Pancreas (tissue), 10 donors: Measurements from ENCODE around the gene CNTN1. TPM values are rescaled to one million over a fixed set of nuclear protein-coding genes. Genes with fewer than 3 reads are reported as not detected.

Experiments
- ATAC-seq, 4 donors: fragments of 200-7000 bp; cut with Tn5 transposase; one replicate each; pipeline versions ENCODE4 v1.8.0 to v1.9.1; 2020; ENCODE audit warnings: mild to moderate bottlenecking in 4 of 4, moderate library complexity in 4 of 4
- DNase-seq, 6 donors: peaks; one replicate each; pipeline ENCODE4 v3.0.0-alpha.2; 2020
- FAIRE-seq: peaks from 2 replicates; lab custom pipeline; 2012; peaks lifted over from hg19 to GRCh38; lab: Jason Lieb, UNC
- H3K27ac ChIP-seq, 4 donors: fragments of 200-600 bp; sonication (generic); 1 replicate in 3 of 4; 2 replicates in 1 of 4; pipeline versions ENCODE4 v1.5.0 to v1.8.0; 2020
- H3K27me3 ChIP-seq, 4 donors: fragments of 200-600 bp; one replicate each; pipeline ENCODE4 v1.8.0; 2021
- H3K36me3 ChIP-seq, 3 donors: fragments of 200-600 bp; sonication (generic) in 1 of 3; one replicate each; pipeline versions ENCODE4 v1.5.0 to v1.8.0; 2020 to 2021
- H3K4me1 ChIP-seq, 3 donors: fragments of 200-600 bp; one replicate each; pipeline ENCODE4 v1.8.0; 2021
- H3K4me3 ChIP-seq, 4 donors: fragments of 200-600 bp; sonication (generic) in 2 of 4; one replicate each; pipeline versions ENCODE4 v1.5.0 to v1.8.0; 2020 to 2021
- H3K9me3 ChIP-seq, 4 donors: fragments of 200-600 bp; one replicate each; pipeline ENCODE4 v1.8.0; 2021
- CTCF ChIP-seq, 4 donors: fragments of 200-600 bp; sonication (generic) in 3 of 4; IDR thresholded peaks; one replicate each; pipeline versions ENCODE4 v1.5.0 to v1.8.0; 2021; ENCODE audit warnings: antibody characterized with exemption in 4 of 4
- WGBS, 2 donors: extraction: QIAGEN DNeasy Blood & Tissue Kit; methylation state at CpG; one replicate each; pipeline ENCODE4 v1.1.7; 2013; 5-methylcytosine and 5-hydroxymethylcytosine counted together
- intact Hi-C, 3 donors: fragments of 100-400 bp; cut with DNase I; formaldehyde crosslinking; loops; one replicate each; pipeline versions ENCODE4 v1.11.1 to v1.14.2; 2022
- polyA plus RNA-seq, 2 donors: library from polyadenylated mRNA; stranded (reverse); fragments of 200-250 nt; gene quantifications; one replicate each; pipeline ENCODE4 v1.2.3, GENCODE V29; 2013
- total RNA-seq, 6 donors: library from RNA; stranded (reverse); fragmentation: NEBNext Ultra II Directional in 4 of 6; extraction: Animal tissue kit (Norgen Biotek cat#: 25700) in 4 of 6; gene quantifications; one replicate each; pipeline versions ENCODE4 v1.2.1 to v1.2.4, GENCODE V29; 2021 to 2023
- donor health status: healthy with polysubstance abuse.
- donor health status: DM: no; HTN: no; CAD: no; lungs with moderate emphysema.
- donor health status: DM: no; HTN: no; CAD: no.
- donor health status: control.
- donor health status: control.
- donor health status: Bipolar disorder and iron deficiency.
- donor health status: DM: yes; HTN: yes; CAD: no.
- donor health status: DM: no; HTN: no; CAD: no.
- donor health status: DM: no; HTN: no; CAD: no.
- donor health status: DM: yes; HTN: yes; CAD: no.

CNTN1 gene
- total and polyA plus RNA-seq, 8 donors, result 1.4 to 13.9 (median 4.6) TPM

GRCh38 chr12:40947797-40948196, 255.6 kb downstream of the CNTN1 start:
- WGBS, 2 donors, result 15 to 18% methylated on average over 2 of the region's 2 CpGs
- ATAC-seq (no peak), FAIRE-seq (no peak), DNase-seq (no peak)
- Histone ChIP-seq H3K4me3 (no peak overlapping the region), H3K27ac (no peak overlapping the region), H3K4me1 (no peaks in the 10 kb centered on the region), H3K36me3 (no peaks in the 10 kb centered on the region), H3K9me3 (no peaks in the 10 kb centered on the region), H3K27me3 (no peaks in the 10 kb centered on the region)
- intact Hi-C loops, result loop anchor here in 1 of 3 donors (10.0 kb wide), 1 partner anchor 1077 kb away; no protein-coding TSS in a partner anchor
- TF ChIP-seq CTCF (IDR thresholded peaks at IDR 0.05), result no peak

- Histone ChIP-seq H3K4me3 (no peak overlapping the region), H3K27me3 (no peaks in the 10 kb centered on the region), H3K36me3 (no peaks in the 10 kb centered on the region), H3K27ac (no peak overlapping the region), H3K9me3 (no peaks in the 10 kb centered on the region), H3K4me1 (no peaks in the 10 kb centered on the region)
- intact Hi-C loops, result no loop called here
- no peak for ATAC-seq
- no peak for TF ChIP-seq CTCF (IDR thresholded peaks at IDR 0.05)
- WGBS, 2 donors, result 71% methylated on average over 2 of the region's 2 CpGs
- no peak for FAIRE-seq
- DNase-seq, result no peak
These were observed 260.8 kb downstream of the CNTN1 start for GRCh38 chr12:40953076-40953475.

GRCh38 chr12:40957417-40957816, 265.2 kb downstream of the CNTN1 start:
- 71 to 89% methylated on average over 1 of the region's 1 CpG for WGBS, 2 donors
- Histone ChIP-seq H3K27ac (no peak overlapping the region), H3K27me3 (peaks cover 0 to 5% (median 0%) of the 10 kb centered on the region in 4 donors), H3K4me3 (no peak overlapping the region), H3K9me3 (no peaks in the 10 kb centered on the region), H3K4me1 (no peaks in the 10 kb centered on the region), H3K36me3 (no peaks in the 10 kb centered on the region)
- no peak for ATAC-seq
- no peak for TF ChIP-seq CTCF (IDR thresholded peaks at IDR 0.05)
- intact Hi-C loops, result no loop called here
- DNase-seq, result no peak
- no peak for FAIRE-seq

GRCh38 chr12:40959041-40959440, 266.8 kb downstream of the CNTN1 start:
- TF ChIP-seq CTCF (IDR thresholded peaks at IDR 0.05), result no peak
- no peaks in the 10 kb centered on the region for H3K4me1 ChIP-seq
- DNase-seq (no peak), FAIRE-seq (no peak), ATAC-seq (no peak)
- H3K27ac ChIP-seq, result no peak overlapping the region
- WGBS, 2 donors, result 76 to 84% methylated on average over 2 of the region's 2 CpGs
- H3K27me3 ChIP-seq, result peaks cover 0 to 5% (median 0%) of the 10 kb centered on the region in 4 donors
- H3K4me3 ChIP-seq, result no peak overlapping the region
- H3K9me3 ChIP-seq, result no peaks in the 10 kb centered on the region
- intact Hi-C loops, result no loop called here
- no peaks in the 10 kb centered on the region for H3K36me3 ChIP-seq

- WGBS, 2 donors, result 88% methylated on average over 2 of the region's 2 CpGs
- Histone ChIP-seq H3K27ac (no peak overlapping the region), H3K4me1 (no peaks in the 10 kb centered on the region), H3K36me3 (no peaks in the 10 kb centered on the region), H3K27me3 (peaks cover 0 to 5% (median 0%) of the 10 kb centered on the region in 4 donors), H3K4me3 (no peak overlapping the region), H3K9me3 (no peaks in the 10 kb centered on the region)
- FAIRE-seq (no peak), ATAC-seq (no peak), DNase-seq (no peak)
- intact Hi-C loops, result no loop called here
- TF ChIP-seq CTCF (IDR thresholded peaks at IDR 0.05), result no peak
These were observed 271.5 kb downstream of the CNTN1 start for GRCh38 chr12:40963751-40964150.
